Neural cell (in vitro differentiated cells): ENCODE measurements around the gene TRAPPC2L.

Experiments used
- EZH2 ChIP-seq: fragments of 200-600, 300-800 bp; shearing (Covaris generic), sonication (generic); IDR thresholded peaks from 2 replicates; pipeline ENCODE4 v1.6.1; 2014; ENCODE audit warnings: antibody characterized with exemption, low read length, borderline replicate concordance, mild to moderate bottlenecking; ENCODE audit not compliant: insufficient read depth, poor library complexity, severe bottlenecking
- POLR2AphosphoS5 ChIP-seq: IDR thresholded peaks from 2 replicates; pipeline ENCODE4 v1.6.1; 2012
- TAF1 ChIP-seq: IDR thresholded peaks from 2 replicates; pipeline ENCODE4 v1.6.1; 2012; ENCODE audit warnings: low read depth
- TF ChIP-seq, protein P1 (sequence below): fragments of 450-650 bp; IDR thresholded peaks from 2 replicates; pipeline ENCODE4 v1.5.1; 2014; ENCODE audit warnings: antibody characterized with exemption, mild to moderate bottlenecking, moderate library complexity; ENCODE audit not compliant: poor library complexity, severe bottlenecking
- TF ChIP-seq, protein P2 (sequence below): IDR thresholded peaks from 2 replicates; pipeline ENCODE4 v1.6.1; 2012; ENCODE audit warnings: borderline replicate concordance

DNA sequence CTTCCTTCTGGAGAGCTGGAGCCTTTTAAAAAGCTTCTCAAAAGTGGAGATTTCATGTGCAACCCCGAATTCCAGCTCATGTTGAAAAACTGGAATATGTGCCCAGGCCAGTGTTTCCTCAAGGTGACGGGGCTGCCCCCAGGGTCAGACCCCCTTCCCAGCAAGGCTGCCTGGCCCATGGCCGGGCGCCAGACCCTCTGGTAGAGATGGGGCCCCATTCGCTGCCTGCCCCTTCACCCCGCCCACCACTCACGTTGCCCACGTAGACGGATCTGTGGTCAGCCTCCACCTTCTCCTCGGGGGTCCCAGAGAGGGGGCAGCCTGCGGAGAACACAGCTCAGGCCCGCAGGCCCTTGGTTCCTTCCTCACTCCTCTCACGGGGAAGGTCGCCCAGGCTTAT lies 8.4 kb downstream of the TRAPPC2L start:
- TF ChIP-seq, protein P1, sequence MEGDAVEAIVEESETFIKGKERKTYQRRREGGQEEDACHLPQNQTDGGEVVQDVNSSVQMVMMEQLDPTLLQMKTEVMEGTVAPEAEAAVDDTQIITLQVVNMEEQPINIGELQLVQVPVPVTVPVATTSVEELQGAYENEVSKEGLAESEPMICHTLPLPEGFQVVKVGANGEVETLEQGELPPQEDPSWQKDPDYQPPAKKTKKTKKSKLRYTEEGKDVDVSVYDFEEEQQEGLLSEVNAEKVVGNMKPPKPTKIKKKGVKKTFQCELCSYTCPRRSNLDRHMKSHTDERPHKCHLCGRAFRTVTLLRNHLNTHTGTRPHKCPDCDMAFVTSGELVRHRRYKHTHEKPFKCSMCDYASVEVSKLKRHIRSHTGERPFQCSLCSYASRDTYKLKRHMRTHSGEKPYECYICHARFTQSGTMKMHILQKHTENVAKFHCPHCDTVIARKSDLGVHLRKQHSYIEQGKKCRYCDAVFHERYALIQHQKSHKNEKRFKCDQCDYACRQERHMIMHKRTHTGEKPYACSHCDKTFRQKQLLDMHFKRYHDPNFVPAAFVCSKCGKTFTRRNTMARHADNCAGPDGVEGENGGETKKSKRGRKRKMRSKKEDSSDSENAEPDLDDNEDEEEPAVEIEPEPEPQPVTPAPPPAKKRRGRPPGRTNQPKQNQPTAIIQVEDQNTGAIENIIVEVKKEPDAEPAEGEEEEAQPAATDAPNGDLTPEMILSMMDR = no peak
- TF ChIP-seq EZH2 = no peak
- TF ChIP-seq TAF1 = no peak
- TF ChIP-seq, protein P2, sequence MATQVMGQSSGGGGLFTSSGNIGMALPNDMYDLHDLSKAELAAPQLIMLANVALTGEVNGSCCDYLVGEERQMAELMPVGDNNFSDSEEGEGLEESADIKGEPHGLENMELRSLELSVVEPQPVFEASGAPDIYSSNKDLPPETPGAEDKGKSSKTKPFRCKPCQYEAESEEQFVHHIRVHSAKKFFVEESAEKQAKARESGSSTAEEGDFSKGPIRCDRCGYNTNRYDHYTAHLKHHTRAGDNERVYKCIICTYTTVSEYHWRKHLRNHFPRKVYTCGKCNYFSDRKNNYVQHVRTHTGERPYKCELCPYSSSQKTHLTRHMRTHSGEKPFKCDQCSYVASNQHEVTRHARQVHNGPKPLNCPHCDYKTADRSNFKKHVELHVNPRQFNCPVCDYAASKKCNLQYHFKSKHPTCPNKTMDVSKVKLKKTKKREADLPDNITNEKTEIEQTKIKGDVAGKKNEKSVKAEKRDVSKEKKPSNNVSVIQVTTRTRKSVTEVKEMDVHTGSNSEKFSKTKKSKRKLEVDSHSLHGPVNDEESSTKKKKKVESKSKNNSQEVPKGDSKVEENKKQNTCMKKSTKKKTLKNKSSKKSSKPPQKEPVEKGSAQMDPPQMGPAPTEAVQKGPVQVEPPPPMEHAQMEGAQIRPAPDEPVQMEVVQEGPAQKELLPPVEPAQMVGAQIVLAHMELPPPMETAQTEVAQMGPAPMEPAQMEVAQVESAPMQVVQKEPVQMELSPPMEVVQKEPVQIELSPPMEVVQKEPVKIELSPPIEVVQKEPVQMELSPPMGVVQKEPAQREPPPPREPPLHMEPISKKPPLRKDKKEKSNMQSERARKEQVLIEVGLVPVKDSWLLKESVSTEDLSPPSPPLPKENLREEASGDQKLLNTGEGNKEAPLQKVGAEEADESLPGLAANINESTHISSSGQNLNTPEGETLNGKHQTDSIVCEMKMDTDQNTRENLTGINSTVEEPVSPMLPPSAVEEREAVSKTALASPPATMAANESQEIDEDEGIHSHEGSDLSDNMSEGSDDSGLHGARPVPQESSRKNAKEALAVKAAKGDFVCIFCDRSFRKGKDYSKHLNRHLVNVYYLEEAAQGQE = no peak
- TF ChIP-seq POLR2AphosphoS5 = no peak
